HepG2 (cell line): ENCODE measurements around the gene E2F3. TPM values are rescaled to one million over a fixed set of nuclear protein-coding genes. Genes with fewer than 3 reads are reported as not detected.

ENCODE experiments used
- ATAC-seq: fragments of 200-7000 bp; cut with Tn5 transposase; 3 replicates; pipeline ENCODE4 v1.9.1; 2020; ENCODE audit warnings: mild to moderate bottlenecking, moderate library complexity
- BruUV-seq: library from RNA; stranded (reverse); fragments of 400-500 nt; replicated peaks from 2 replicates; lab custom pipeline; 2021; lab: Mats Ljungman, UMichigan
- CTCF ChIA-PET: fragments of 300-600 bp; formaldehyde crosslinking; extraction: SDS; loops from one replicate; lab custom pipeline; 2021; ENCODE audit warnings: low total read pairs, inconsistent platforms, low intra/inter-chr PET ratio; lab: Yijun Ruan, JAX
- POLR2A ChIA-PET: fragments of 350-600 bp; sonication (Branson Sonifier 250); formaldehyde crosslinking; loops from one replicate; lab custom pipeline; 2020; ENCODE audit warnings: antibody characterized with exemption, inconsistent platforms; lab: Yijun Ruan, JAX
- DNase-seq: peaks from one replicate; pipeline ENCODE4 v3.0.0-alpha.2; 2015; ENCODE audit warnings: low spot score
- FAIRE-seq: peaks from 3 replicates; lab custom pipeline; 2011; peaks lifted over from hg19 to GRCh38; lab: Jason Lieb, UNC
- H2AFZ ChIP-seq: one replicate; pipeline ENCODE4 v1.6.1; 2011; ENCODE audit warnings: low read length, inconsistent platforms
- H3K27ac ChIP-seq: fragments of 300-600 bp; 3 replicates; pipeline ENCODE4 v1.8.0; 2011; ENCODE audit warnings: mixed run types, mild to moderate bottlenecking, mixed read lengths, low read length, inconsistent platforms; ENCODE audit not compliant: insufficient read depth; ENCODE audit errors: extremely low read length
- H3K27me3 ChIP-seq, 2 experiments: fragments of 200-600 bp in 1 of 2; 2 replicates in 1 of 2; 3 replicates in 1 of 2; pipeline versions ENCODE4 v1.6.0 to v1.8.0; 2011; ENCODE audit warnings: low read length in 2 of 2, mild to moderate bottlenecking in 2 of 2, moderate library complexity in 2 of 2, inconsistent platforms in 1 of 2; ENCODE audit not compliant: insufficient read depth in 2 of 2, control insufficient read depth in 1 of 2
- H3K36me3 ChIP-seq, 2 experiments: fragments of 200-600 bp in 1 of 2; replicated peaks in 1 of 2; 2 replicates in 1 of 2; 3 replicates in 1 of 2; pipeline versions ENCODE4 v1.5.1 to v1.8.0; 2011; ENCODE audit warnings: low read length in 2 of 2, inconsistent platforms in 1 of 2; ENCODE audit not compliant: insufficient read depth in 2 of 2, control insufficient read depth in 1 of 2
- H3K4me1 ChIP-seq: 2 replicates; pipeline ENCODE4 v1.5.1; 2012; ENCODE audit warnings: low read length, inconsistent platforms; ENCODE audit not compliant: insufficient read depth
- H3K4me2 ChIP-seq: 2 replicates; pipeline ENCODE4 v1.6.0; 2011; ENCODE audit warnings: low read depth, low read length, inconsistent platforms
- H3K4me3 ChIP-seq, 3 experiments: fragments of 200-600 bp in 1 of 3; sonication (generic), shearing (Covaris generic) in 1 of 3; replicated peaks in 1 of 3; 2 replicates each; pipeline ENCODE4 v1.5.1; 2011 to 2016; ENCODE audit warnings: low read length in 3 of 3, inconsistent platforms in 2 of 3, low read depth in 2 of 3, mild to moderate bottlenecking in 2 of 3, control low read depth in 1 of 3, mixed read lengths in 1 of 3; ENCODE audit not compliant: insufficient read depth in 1 of 3
- H3K79me2 ChIP-seq: one replicate; pipeline ENCODE4 v1.6.1; 2011; ENCODE audit warnings: low read length, inconsistent platforms; ENCODE audit not compliant: insufficient read depth
- H3K9ac ChIP-seq: 2 replicates; pipeline ENCODE4 v1.6.0; 2011; ENCODE audit warnings: mild to moderate bottlenecking, low read depth, low read length, inconsistent platforms; ENCODE audit not compliant: insufficient read depth
- H3K9me3 ChIP-seq: 2 replicates; pipeline ENCODE4 v1.5.1; 2012; ENCODE audit warnings: mild to moderate bottlenecking, low read length
- H4K20me1 ChIP-seq: 2 replicates; pipeline ENCODE4 v1.6.0; 2011; ENCODE audit warnings: inconsistent platforms, mild to moderate bottlenecking, low read length, moderate library complexity; ENCODE audit not compliant: insufficient read depth
- ATF7 ChIP-seq, 2 experiments: fragments of 450-650 bp in 1 of 2; sonication (generic) in 1 of 2; formaldehyde crosslinking in 1 of 2; IDR thresholded peaks; 2 replicates each; pipeline versions ENCODE4 v1.4.0 to v1.6.1; 2016 to 2020; ENCODE audit warnings: antibody characterized with exemption in 1 of 2, mild to moderate bottlenecking in 1 of 2, missing genetic modification reagents in 1 of 2
- ATM ChIP-seq: fragments of 450-650 bp; IDR thresholded peaks from 2 replicates; pipeline ENCODE4 v1.7.1; 2017; ENCODE audit warnings: mild to moderate bottlenecking, borderline replicate concordance
- CEBPB ChIP-seq: IDR thresholded peaks from 2 replicates; pipeline ENCODE4 v1.6.1; 2011; ENCODE audit warnings: low read depth, low read length, improper control_type of control experiment, borderline replicate concordance
- CREB1 ChIP-seq, 2 experiments: fragments of 450-650 bp in 1 of 2; IDR thresholded peaks; 2 replicates each; pipeline ENCODE4 v1.6.1; 2016 to 2017; ENCODE audit warnings: control low read depth in 1 of 2, mild to moderate bottlenecking in 1 of 2, missing compliant biosample characterization in 1 of 2, missing genetic modification characterization in 1 of 2
- DR1 ChIP-seq: sonication (generic); formaldehyde crosslinking; IDR thresholded peaks from 2 replicates; pipeline ENCODE4 v1.8.0; 2021; ENCODE audit warnings: mild to moderate bottlenecking, missing genetic modification reagents, inconsistent platforms
- HNRNPLL ChIP-seq: fragments of 200-400 bp; formaldehyde crosslinking; IDR thresholded peaks from 2 replicates; pipeline ENCODE4 v1.6.1; 2017; ENCODE audit warnings: mild to moderate bottlenecking, low read depth, low read length; ENCODE audit not compliant: poor library complexity, severe bottlenecking
- MAFF ChIP-seq: IDR thresholded peaks from 2 replicates; pipeline ENCODE4 v1.6.1; 2011; ENCODE audit warnings: low read depth, low read length, improper control_type of control experiment
- MAFK ChIP-seq, 2 experiments: IDR thresholded peaks in 1 of 2; conservative IDR thresholded peaks in 1 of 2; 2 replicates each; pipeline ENCODE4 v1.6.1; 2011; ENCODE audit warnings: improper control_type of control experiment in 2 of 2, low read length in 2 of 2
- MBNL3 ChIP-seq: fragments of 250-450 bp; sonication (Bioruptor Pico); conservative IDR thresholded peaks from 2 replicates; pipeline ENCODE4 v1.8.0; 2022; ENCODE audit warnings: mild to moderate bottlenecking, inconsistent platforms
- MLLT10 ChIP-seq: sonication (generic); formaldehyde crosslinking; IDR thresholded peaks from 2 replicates; pipeline ENCODE4 v1.4.0; 2020; ENCODE audit warnings: missing genetic modification reagents
- PHF20 ChIP-seq: sonication (generic); formaldehyde crosslinking; IDR thresholded peaks from 2 replicates; pipeline ENCODE4 v1.5.0; 2020; ENCODE audit warnings: mild to moderate bottlenecking, missing genetic modification reagents
- RXRA ChIP-seq: sonication (generic); formaldehyde crosslinking; IDR thresholded peaks from 2 replicates; pipeline ENCODE4 v1.5.1; 2020; ENCODE audit warnings: missing genetic modification reagents
- SRSF9 ChIP-seq: fragments of 200-400 bp; formaldehyde crosslinking; IDR thresholded peaks from 2 replicates; pipeline ENCODE4 v1.6.1; 2018; ENCODE audit warnings: borderline replicate concordance, mild to moderate bottlenecking, low read depth, low read length; ENCODE audit not compliant: insufficient read depth, poor library complexity, severe bottlenecking
- WIZ ChIP-seq: sonication (generic); formaldehyde crosslinking; IDR thresholded peaks from 2 replicates; pipeline ENCODE4 v1.5.1; 2020; ENCODE audit warnings: mild to moderate bottlenecking, missing genetic modification reagents
- YY1 ChIP-seq: IDR thresholded peaks from 2 replicates; pipeline ENCODE4 v1.6.1; 2011; ENCODE audit warnings: low read length, low read depth, moderate library complexity, mild to moderate bottlenecking; ENCODE audit not compliant: insufficient read depth, insufficient replicate concordance
- ZNF597 ChIP-seq: sonication (generic); formaldehyde crosslinking; IDR thresholded peaks from 2 replicates; pipeline ENCODE4 v1.5.0; 2020; ENCODE audit warnings: missing genetic modification reagents
- WGBS: methylation state at CpG from one replicate; pipeline ENCODE4 v1.1.6; 2017; ENCODE audit warnings: low lambda C conversion rate; 5-methylcytosine and 5-hydroxymethylcytosine counted together
- in situ Hi-C: cut with HindIII; loops from 2 replicates; pipeline ENCODE4 v1.10.0; 2017; ENCODE audit warnings: low pct_unique_long_range_greater_than_20kb; ENCODE audit not compliant: extremely low pct_ligation_motif_present
- intact Hi-C: fragments of 100-400 bp; cut with micrococcal nuclease; formaldehyde crosslinking; loops from one replicate; pipeline ENCODE4 v1.10.0; 2022; ENCODE audit not compliant: unreplicated experiment
- polyA plus RNA-seq, 8 experiments: library from polyadenylated mRNA; depleted of rRNA in 3 of 8; stranded (reverse) in 7 of 8; unstranded in 1 of 8; fragments of >200 nt; fragmentation: Illumina TruSeq in 4 of 8; extraction: Trizol in 4 of 8; gene quantifications; 2 replicates each; pipeline versions ENCODE4 v1.2.1 to v1.2.3, GENCODE V29; 2011 to 2016; ENCODE audit warnings: low read depth in 4 of 8, missing spikeins in 1 of 8, mixed read lengths in 1 of 8; ENCODE audit not compliant: insufficient read depth in 1 of 8
- total RNA-seq, 5 experiments: library from RNA; depleted of rRNA; stranded (reverse); fragments of >200 nt; fragmentation: Illumina TruSeq; extraction: Trizol; gene quantifications; 2 replicates each; pipeline ENCODE4 v1.2.3, GENCODE V29; 2016; ENCODE audit warnings: low read depth in 1 of 5

The E2F3 gene
- total and polyA plus RNA-seq, 2 of the 13 experiments (the other 11 are each of a cell fraction or from before 2014, with no cell fraction given): 8.5 to 12.7 TPM

DNA sequence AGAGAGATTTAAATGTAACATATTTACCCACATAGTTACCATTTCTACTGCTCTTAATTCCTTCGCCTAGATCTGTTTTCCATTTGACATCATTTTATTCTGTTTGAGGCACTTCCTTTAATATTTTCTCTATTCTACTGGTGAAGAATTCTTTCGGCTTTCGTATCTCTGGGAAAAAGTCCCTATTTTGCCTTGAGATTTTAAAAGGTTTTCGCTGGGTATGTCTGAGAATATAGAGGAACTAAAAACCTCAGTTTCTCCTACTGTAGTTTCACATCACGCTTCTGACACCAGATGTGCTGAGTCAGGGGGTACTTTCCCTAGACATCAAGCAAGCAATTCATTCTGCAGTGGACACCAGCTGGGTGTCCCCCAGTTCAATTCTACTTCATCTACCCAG, 61.7 kb downstream of the E2F3 start:
- CTCF ChIA-PET: no interaction called here
- Histone ChIP-seq H3K4me2 (no peak overlapping the region), H3K9ac (no peak overlapping the region), H3K9me3 (no peaks in the 10 kb centered on the region), H3K79me2 (peaks cover 18% of the 10 kb centered on the region), H2AFZ (no peak overlapping the region), H3K36me3 (peaks cover 0 to 17% of the 10 kb centered on the region in 2 experiments; a peak in 3 of 5 replicates), H3K27ac (no peak overlapping the region), H3K27me3 (no peaks in the 10 kb centered on the region), H3K4me3 (no peak overlapping the region), H4K20me1 (no peaks in the 10 kb centered on the region), H3K4me1 (no peaks in the 10 kb centered on the region)
- intact Hi-C loops (no loop called here), in situ Hi-C loops (no loop called here)
- no TSS peak for BruUV-seq
- TF ChIP-seq ZNF597: no peak
- peak; percentile 70 to 86 for TF ChIP-seq MAFK (conservative IDR thresholded peaks at IDR 0.05 in 1 of 2, IDR thresholded peaks at IDR 0.05 in 1 of 2; ENCODE audit: low read length in 2 of 2)
- peak; percentile 63; the same call in 1 of the 2 replicates for TF ChIP-seq MAFF
- FAIRE-seq: no peak
- POLR2A ChIA-PET: no interaction called here
- no peak for DNase-seq
- no peak for ATAC-seq
- 99% methylated on average over 5 of the region's 5 CpGs for WGBS

DNA sequence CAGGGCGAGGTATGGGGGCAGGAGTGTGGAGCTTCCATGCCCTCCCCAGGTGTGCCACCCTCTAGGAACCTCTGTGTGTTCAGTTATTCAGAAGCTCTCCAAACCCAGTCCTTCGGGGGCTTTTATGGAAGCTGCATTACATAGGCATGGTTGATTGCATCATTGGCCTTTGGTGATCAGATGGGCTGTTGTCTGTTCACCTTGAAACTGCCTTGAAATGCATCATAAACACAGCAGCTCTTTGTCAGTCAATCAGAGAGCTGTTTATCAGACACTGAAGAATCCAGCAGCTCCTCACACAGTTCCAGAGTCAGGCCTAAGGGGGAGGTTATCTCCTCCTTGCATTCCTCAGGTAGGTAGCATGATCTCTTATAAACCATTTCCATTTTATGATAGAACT, 62.4 kb downstream of the E2F3 start:
- no peak overlapping the region for H3K9ac ChIP-seq
- H3K4me2 ChIP-seq: no peak overlapping the region
- H3K4me3 ChIP-seq: no peak overlapping the region
- ChIA-PET POLR2A (interaction anchor here (1.2 kb wide), 1 partner anchor 59 kb away, joined by 3 read pairs; no protein-coding TSS in a partner anchor), CTCF (no interaction called here)
- 94% methylated on average over 2 of the region's 2 CpGs for WGBS
- H2AFZ ChIP-seq: no peak overlapping the region
- peaks cover 0 to 21% of the 10 kb centered on the region in 2 experiments; a peak in 3 of 5 replicates for H3K36me3 ChIP-seq
- in situ Hi-C loops (no loop called here), intact Hi-C loops (no loop called here)
- H3K9me3 ChIP-seq: no peaks in the 10 kb centered on the region
- H3K27ac ChIP-seq: no peak overlapping the region
- H3K27me3 ChIP-seq: no peaks in the 10 kb centered on the region
- no TSS peak for BruUV-seq
- ATAC-seq (peak; percentile 22; the same call in 2 of the 3 replicates), FAIRE-seq (no peak)
- H4K20me1 ChIP-seq: no peaks in the 10 kb centered on the region
- no peaks in the 10 kb centered on the region for H3K4me1 ChIP-seq
- TF ChIP-seq MBNL3 (no peak), SRSF9 (no peak), ATF7 (IDR thresholded peaks at IDR 0.05) (peak; percentile 65), ATF7 (CRISPR knock-in tag; IDR thresholded peaks at IDR 0.05) (no peak), CREB1 (IDR thresholded peaks at IDR 0.05) (no peak), CREB1 (CRISPR knock-in tag; IDR thresholded peaks at IDR 0.05) (no peak), WIZ (CRISPR knock-in tag) (no peak), RXRA (no peak), PHF20 (CRISPR knock-in tag) (no peak), DR1 (CRISPR knock-in tag) (no peak), ATM (no peak), CEBPB (peak; percentile 69), HNRNPLL (no peak), MLLT10 (CRISPR knock-in tag) (no peak), YY1 (no peak)
- TF ChIP-seq, all 625 proteins: peak for 2
- DNase-seq: no peak
- H3K79me2 ChIP-seq: peaks cover 18% of the 10 kb centered on the region
